ENCODE results near the gene RHOT2. TPM values are rescaled to one million over a fixed set of nuclear protein-coding genes. Genes with fewer than 3 reads are reported as not detected.

Gene RHOT2
- total RNA-seq, 1 experiment from 2014 or later: 184 TPM

DNA sequence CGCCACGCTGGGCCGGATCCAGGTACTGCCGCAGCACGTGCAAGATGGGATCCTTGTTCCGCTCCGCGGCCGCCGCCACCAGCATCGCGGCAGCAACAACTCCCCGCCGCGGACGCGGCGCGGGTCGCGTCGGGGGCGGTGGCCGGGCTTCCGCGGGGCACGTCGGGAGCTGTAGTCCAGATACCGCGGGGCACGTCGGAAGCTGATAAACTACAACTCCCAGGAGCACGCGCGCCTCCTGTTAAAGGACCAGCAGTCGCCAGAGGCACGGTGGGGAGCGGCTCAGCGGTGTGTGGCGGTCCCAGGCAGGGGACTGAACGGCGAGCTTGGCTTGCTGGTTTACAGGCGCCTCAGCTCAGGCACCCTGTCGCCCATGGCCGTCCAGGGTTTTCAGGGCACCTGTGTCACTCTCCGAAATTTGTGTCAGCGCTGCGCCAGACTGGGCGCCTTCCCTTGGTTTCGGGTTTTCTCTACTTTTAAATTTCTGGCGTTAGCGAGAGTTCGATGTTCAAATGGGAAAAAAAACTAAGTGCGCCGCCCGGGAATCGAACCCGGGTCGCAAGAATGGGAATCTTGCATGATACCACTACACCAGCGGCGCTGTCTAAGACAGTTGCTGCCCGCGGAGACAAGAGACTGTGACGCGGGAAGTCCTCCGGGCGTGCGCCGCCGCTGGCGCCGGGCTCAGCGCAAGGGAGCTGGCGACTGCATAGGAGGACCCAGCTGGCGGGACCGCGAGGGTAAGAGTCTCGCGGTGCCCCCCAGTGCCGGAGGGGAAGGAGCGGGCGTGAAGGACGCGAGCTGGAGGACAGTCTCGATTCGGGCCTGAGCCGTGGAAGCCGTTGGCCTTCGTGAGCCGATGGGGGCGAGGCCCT, 31.5 kb upstream of the RHOT2 start, which contains the start of gene METTL26:
METTL26 (minus strand) TSS at position 100 of the 875 bp plus-strand sequence; CDS start at position 85, 15 bp downstream.
- no peaks in the 10 kb centered on the region for H3K9me3 ChIP-seq (ENCODE audit: low read depth, low read length, poor library complexity, severe bottlenecking)
- H3K36me3 ChIP-seq (ENCODE audit: insufficient read depth, low read length, poor library complexity, severe bottlenecking): no peaks in the 10 kb centered on the region
- H3K27ac ChIP-seq (ENCODE audit: low read depth, low read length, poor library complexity, severe bottlenecking): peak within 1 kb of the TSS; percentile 94
- H3K4me3 ChIP-seq (ENCODE audit: low read depth, low read length, poor library complexity, severe bottlenecking): peak within 1 kb of the TSS; percentile 95
- H3K27me3 ChIP-seq (replicated peaks; ENCODE audit: insufficient read depth, low read depth, low read length, poor library complexity): no peaks in the 10 kb centered on the region
- intact Hi-C loops (cut with micrococcal nuclease; ENCODE audit: unreplicated experiment): loop anchor here (5.0 kb wide), 1 partner anchor 49 kb away; no protein-coding TSS in a partner anchor
- TF ChIP-seq, protein P1, sequence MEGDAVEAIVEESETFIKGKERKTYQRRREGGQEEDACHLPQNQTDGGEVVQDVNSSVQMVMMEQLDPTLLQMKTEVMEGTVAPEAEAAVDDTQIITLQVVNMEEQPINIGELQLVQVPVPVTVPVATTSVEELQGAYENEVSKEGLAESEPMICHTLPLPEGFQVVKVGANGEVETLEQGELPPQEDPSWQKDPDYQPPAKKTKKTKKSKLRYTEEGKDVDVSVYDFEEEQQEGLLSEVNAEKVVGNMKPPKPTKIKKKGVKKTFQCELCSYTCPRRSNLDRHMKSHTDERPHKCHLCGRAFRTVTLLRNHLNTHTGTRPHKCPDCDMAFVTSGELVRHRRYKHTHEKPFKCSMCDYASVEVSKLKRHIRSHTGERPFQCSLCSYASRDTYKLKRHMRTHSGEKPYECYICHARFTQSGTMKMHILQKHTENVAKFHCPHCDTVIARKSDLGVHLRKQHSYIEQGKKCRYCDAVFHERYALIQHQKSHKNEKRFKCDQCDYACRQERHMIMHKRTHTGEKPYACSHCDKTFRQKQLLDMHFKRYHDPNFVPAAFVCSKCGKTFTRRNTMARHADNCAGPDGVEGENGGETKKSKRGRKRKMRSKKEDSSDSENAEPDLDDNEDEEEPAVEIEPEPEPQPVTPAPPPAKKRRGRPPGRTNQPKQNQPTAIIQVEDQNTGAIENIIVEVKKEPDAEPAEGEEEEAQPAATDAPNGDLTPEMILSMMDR (conservative IDR thresholded peaks at IDR 0.05; ENCODE audit: low read depth, low read length): 0 out of 2 replicates have a peak, but pooled peaks have one; percentile 11
- no peak for TF ChIP-seq EZH2 (IDR thresholded peaks at IDR 0.05; ENCODE audit: borderline replicate concordance, low read depth, low read length, poor library complexity, severe bottlenecking)
- H3K4me1 ChIP-seq (ENCODE audit: insufficient read depth, low read length, poor library complexity, severe bottlenecking): no peaks in the 10 kb centered on the region
- CTCF ChIA-PET: interaction anchor here (0.6 kb wide), 2 partner anchors 23 to 234 kb away, joined by 4 to 10 read pairs; no protein-coding TSS in a partner anchor
- BruUV-seq (replicated peaks): no TSS peak
- POLR2A ChIA-PET (ENCODE audit: low non-redundant PET): no interaction called here
- DNase-seq (ENCODE audit: low spot score): peak; percentile 98

DNA sequence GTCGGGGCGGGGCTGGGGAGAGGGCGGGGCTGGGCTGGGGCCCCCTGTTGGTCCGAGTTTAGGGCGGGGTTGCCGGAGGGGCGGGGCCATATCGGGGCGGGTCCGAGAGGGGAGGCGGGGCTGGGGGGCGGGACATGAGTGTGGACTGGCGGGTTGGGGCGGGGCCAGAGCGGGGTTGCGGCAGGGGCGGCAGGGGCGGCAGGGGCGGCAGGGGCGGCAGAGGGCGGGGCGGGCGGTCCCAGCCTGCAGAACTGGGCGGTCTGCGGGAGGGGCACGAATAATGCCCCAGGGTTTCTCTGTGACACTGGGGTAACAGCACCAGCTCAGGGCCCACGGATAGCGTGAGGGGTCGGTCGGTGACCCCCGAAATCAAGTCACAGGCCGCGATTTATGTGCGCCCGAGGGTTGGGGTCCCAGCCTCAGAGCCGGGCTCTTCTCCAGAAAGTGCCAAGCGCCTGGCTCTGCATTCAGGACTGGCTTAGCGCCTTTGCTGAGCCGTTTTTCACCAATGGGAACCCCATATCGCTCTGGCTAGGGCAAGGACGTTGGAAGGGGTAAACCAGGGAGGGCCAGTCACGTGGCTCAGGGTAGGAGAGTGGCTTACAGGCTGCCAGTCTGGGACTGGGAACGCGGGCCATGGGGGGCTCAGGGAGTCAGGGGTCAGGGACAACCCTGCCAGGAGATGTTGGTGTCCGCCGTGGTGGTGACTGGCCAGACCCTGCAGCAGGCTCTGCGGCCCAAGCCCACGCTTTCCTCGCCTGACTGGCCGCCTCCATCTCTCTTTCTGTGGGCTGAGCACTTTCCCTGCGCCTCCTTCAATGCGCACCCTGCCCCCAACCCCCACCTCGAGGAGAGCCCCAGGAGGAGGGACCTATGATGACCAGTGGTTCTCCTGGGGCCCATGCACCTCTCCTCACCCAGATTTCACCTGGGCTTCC, 30.6 kb upstream of the RHOT2 start:
- TF ChIP-seq, protein P1 (conservative IDR thresholded peaks at IDR 0.05; ENCODE audit: low read depth, low read length): no peak
- TF ChIP-seq EZH2 (IDR thresholded peaks at IDR 0.05; ENCODE audit: borderline replicate concordance, low read depth, low read length, poor library complexity, severe bottlenecking): no peak
- POLR2A ChIA-PET (ENCODE audit: low non-redundant PET): no interaction called here
- BruUV-seq (replicated peaks): no TSS peak
- peaks cover 1% of the 10 kb centered on the region for H3K4me1 ChIP-seq (ENCODE audit: insufficient read depth, low read length, poor library complexity, severe bottlenecking)
- intact Hi-C loops (cut with micrococcal nuclease; ENCODE audit: unreplicated experiment): loop anchor here (5.0 kb wide), 1 partner anchor 50 kb away; no protein-coding TSS in a partner anchor
- peak overlapping the region; percentile 95 for H3K4me3 ChIP-seq (ENCODE audit: low read depth, low read length, poor library complexity, severe bottlenecking)
- no peaks in the 10 kb centered on the region for H3K36me3 ChIP-seq (ENCODE audit: insufficient read depth, low read length, poor library complexity, severe bottlenecking)
- H3K27me3 ChIP-seq (replicated peaks; ENCODE audit: insufficient read depth, low read depth, low read length, poor library complexity): no peaks in the 10 kb centered on the region
- H3K9me3 ChIP-seq (ENCODE audit: low read depth, low read length, poor library complexity, severe bottlenecking): no peaks in the 10 kb centered on the region
- no peak for DNase-seq (ENCODE audit: low spot score)
- CTCF ChIA-PET: interaction anchor here (0.6 to 1.0 kb wide), 2 partner anchors 11 to 22 kb away, joined by 3 to 10 read pairs; no protein-coding TSS in a partner anchor
- peak overlapping the region; percentile 94 for H3K27ac ChIP-seq (ENCODE audit: low read depth, low read length, poor library complexity, severe bottlenecking)

DNA sequence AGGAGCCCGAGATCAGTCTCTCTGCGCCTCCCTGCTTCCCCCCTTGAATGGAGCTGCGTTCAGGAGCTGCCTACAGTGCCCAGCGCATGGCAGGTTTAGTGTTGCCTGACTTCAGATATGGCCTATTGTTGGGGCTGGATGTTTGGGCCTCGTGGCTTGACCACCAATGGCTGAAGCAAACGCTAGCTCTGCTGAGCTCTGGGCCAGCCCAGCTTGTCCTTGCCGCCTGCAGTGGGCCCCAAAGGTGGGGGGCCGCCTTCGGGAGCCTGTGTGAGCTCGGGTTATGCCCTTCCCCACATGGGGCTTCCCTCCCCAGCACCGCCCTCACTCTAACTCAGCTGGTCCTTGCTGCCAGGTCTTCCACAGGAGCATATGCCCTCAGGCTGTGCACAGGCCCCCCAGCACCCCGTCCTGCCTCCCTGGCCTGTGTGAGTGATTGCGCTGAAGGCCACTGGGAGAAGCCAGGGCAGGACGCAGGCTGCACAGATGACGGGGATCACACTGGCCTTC, 29.8 kb upstream of the RHOT2 start:
- H3K9me3 ChIP-seq (ENCODE audit: low read depth, low read length, poor library complexity, severe bottlenecking): no peaks in the 10 kb centered on the region
- no peak for DNase-seq (ENCODE audit: low spot score)
- no TSS peak for BruUV-seq (replicated peaks)
- TF ChIP-seq, protein P1 (conservative IDR thresholded peaks at IDR 0.05; ENCODE audit: low read depth, low read length): no peak
- TF ChIP-seq EZH2 (IDR thresholded peaks at IDR 0.05; ENCODE audit: borderline replicate concordance, low read depth, low read length, poor library complexity, severe bottlenecking): no peak
- H3K27ac ChIP-seq (ENCODE audit: low read depth, low read length, poor library complexity, severe bottlenecking): no peak overlapping the region
- H3K36me3 ChIP-seq (ENCODE audit: insufficient read depth, low read length, poor library complexity, severe bottlenecking): no peaks in the 10 kb centered on the region
- CTCF ChIA-PET: interaction anchor here (1.0 kb wide), 1 partner anchor 10 kb away, joined by 3 read pairs; no protein-coding TSS in a partner anchor
- intact Hi-C loops (cut with micrococcal nuclease; ENCODE audit: unreplicated experiment): loop anchor here (5.0 kb wide), 1 partner anchor 51 kb away; no protein-coding TSS in a partner anchor
- POLR2A ChIA-PET (ENCODE audit: low non-redundant PET): no interaction called here
- peaks cover 9% of the 10 kb centered on the region for H3K4me1 ChIP-seq (ENCODE audit: insufficient read depth, low read length, poor library complexity, severe bottlenecking)
- H3K4me3 ChIP-seq (ENCODE audit: low read depth, low read length, poor library complexity, severe bottlenecking): no peak overlapping the region
- no peaks in the 10 kb centered on the region for H3K27me3 ChIP-seq (replicated peaks; ENCODE audit: insufficient read depth, low read depth, low read length, poor library complexity)
